H9 (cell line): Measurements from ENCODE around the gene MESD. TPM values are rescaled to one million over a fixed set of nuclear protein-coding genes. Genes with fewer than 3 reads are reported as not detected.

ENCODE experiments used
- DNase-seq: peaks from one replicate; pipeline ENCODE4 v3.0.0-alpha.2; 2017
- H2AFZ ChIP-seq: one replicate; pipeline ENCODE4 v1.6.1; 2013; ENCODE audit warnings: mild to moderate bottlenecking, low read length, control low read depth, moderate library complexity
- H2AK5ac ChIP-seq: 2 replicates; pipeline ENCODE4 v1.6.1; 2013; ENCODE audit warnings: low read length, control low read depth, mixed read lengths; ENCODE audit not compliant: insufficient read length
- H2BK120ac ChIP-seq: one replicate; pipeline ENCODE4 v1.6.1; 2013; ENCODE audit warnings: low read depth, mild to moderate bottlenecking, low read length, control low read depth, inconsistent platforms; ENCODE audit not compliant: poor library complexity, severe bottlenecking
- H2BK12ac ChIP-seq: 2 replicates; pipeline ENCODE4 v1.6.1; 2013; ENCODE audit warnings: low read length, control low read depth, mixed read lengths, low read depth; ENCODE audit not compliant: insufficient read length
- H2BK15ac ChIP-seq: 2 replicates; pipeline ENCODE4 v1.6.1; 2013; ENCODE audit warnings: low read depth, low read length, control low read depth
- H2BK20ac ChIP-seq: one replicate; pipeline ENCODE4 v1.6.1; 2013; ENCODE audit warnings: low read depth, mild to moderate bottlenecking, low read length, control low read depth, inconsistent platforms; ENCODE audit not compliant: poor library complexity, severe bottlenecking
- H2BK5ac ChIP-seq: 2 replicates; pipeline ENCODE4 v1.6.1; 2013; ENCODE audit warnings: low read length, control low read depth, mixed read lengths; ENCODE audit not compliant: insufficient read length
- H3K14ac ChIP-seq: 2 replicates; pipeline ENCODE4 v1.6.1; 2013; ENCODE audit warnings: low read length, control low read depth; ENCODE audit not compliant: insufficient read depth
- H3K18ac ChIP-seq: 2 replicates; pipeline ENCODE4 v1.6.1; 2013; ENCODE audit warnings: low read depth, mild to moderate bottlenecking, mixed read lengths, low read length, control low read depth; ENCODE audit not compliant: insufficient read length
- H3K23ac ChIP-seq: 2 replicates; pipeline ENCODE4 v1.6.1; 2013; ENCODE audit warnings: low read length, control low read depth, mixed read lengths, low read depth; ENCODE audit not compliant: insufficient read length
- H3K23me2 ChIP-seq: 2 replicates; pipeline ENCODE4 v1.6.1; 2013; ENCODE audit warnings: low read depth, mild to moderate bottlenecking, mixed read lengths, low read length, control low read depth; ENCODE audit not compliant: insufficient read length, poor library complexity, severe bottlenecking
- H3K27ac ChIP-seq: 2 replicates; pipeline ENCODE4 v1.5.1; 2013; ENCODE audit warnings: low read length, control low read depth, mixed read lengths, low read depth; ENCODE audit not compliant: insufficient read length
- H3K27me3 ChIP-seq: 2 replicates; pipeline ENCODE4 v1.6.1; 2013; ENCODE audit warnings: low read length, control low read depth, inconsistent platforms; ENCODE audit not compliant: insufficient read depth
- H3K4ac ChIP-seq: 2 replicates; pipeline ENCODE4 v1.6.1; 2013; ENCODE audit warnings: low read depth, mild to moderate bottlenecking, control low read depth, inconsistent platforms, low read length, moderate library complexity
- H3K4me1 ChIP-seq: 2 replicates; pipeline ENCODE4 v1.6.1; 2013; ENCODE audit warnings: low read length, control low read depth, inconsistent platforms; ENCODE audit not compliant: insufficient read depth
- H3K4me2 ChIP-seq: 2 replicates; pipeline ENCODE4 v1.6.1; 2013; ENCODE audit warnings: low read length, control low read depth, mixed read lengths; ENCODE audit not compliant: insufficient read length, insufficient read depth
- H3K56ac ChIP-seq: 2 replicates; pipeline ENCODE4 v1.6.1; 2013; ENCODE audit warnings: low read depth, mild to moderate bottlenecking, mixed read lengths, low read length, control low read depth; ENCODE audit not compliant: insufficient read length
- H3K79me1 ChIP-seq: 2 replicates; pipeline ENCODE4 v1.6.1; 2013; ENCODE audit warnings: low read depth, mild to moderate bottlenecking, moderate library complexity, low read length, control low read depth, inconsistent platforms; ENCODE audit not compliant: insufficient read depth, poor library complexity, severe bottlenecking
- H3K79me2 ChIP-seq: 2 replicates; pipeline ENCODE4 v1.6.1; 2013; ENCODE audit warnings: low read length, control low read depth, inconsistent platforms; ENCODE audit not compliant: insufficient read depth
- H3K9ac ChIP-seq: 2 replicates; pipeline ENCODE4 v1.6.1; 2013; ENCODE audit warnings: low read length, control low read depth, mixed read lengths; ENCODE audit not compliant: insufficient read length; ENCODE audit errors: extremely low read depth
- H3K9me3 ChIP-seq: one replicate; pipeline ENCODE4 v1.6.1; 2013; ENCODE audit warnings: low read depth, low read length, inconsistent platforms; ENCODE audit not compliant: control insufficient read depth
- H3T11ph ChIP-seq: one replicate; pipeline ENCODE4 v1.6.1; 2013; ENCODE audit warnings: mild to moderate bottlenecking, low read length, control low read depth, inconsistent platforms
- H4K20me1 ChIP-seq: one replicate; pipeline ENCODE4 v1.6.1; 2013; ENCODE audit not compliant: control insufficient read depth, insufficient read length, insufficient read depth
- H4K5ac ChIP-seq: 2 replicates; pipeline ENCODE4 v1.6.1; 2013; ENCODE audit warnings: low read depth, mild to moderate bottlenecking, mixed read lengths, low read length, control low read depth; ENCODE audit not compliant: insufficient read length
- H4K8ac ChIP-seq: replicated peaks from 2 replicates; pipeline ENCODE4 v1.6.1; 2013; ENCODE audit warnings: low read length, control low read depth, mixed read lengths, low read depth; ENCODE audit not compliant: insufficient read length
- H4K91ac ChIP-seq: 2 replicates; pipeline ENCODE4 v1.6.1; 2013; ENCODE audit warnings: low read depth, mild to moderate bottlenecking, moderate library complexity, mixed read lengths, low read length, control low read depth; ENCODE audit not compliant: insufficient read length
- H3K27ac Mint-ChIP-seq, 3 experiments: 2 replicates in 2 of 3; 3 replicates in 1 of 3; pipeline ENCODE4 v1.8.0; 2020 to 2021; ENCODE audit warnings: mixed read lengths in 3 of 3, mild to moderate bottlenecking in 1 of 3, moderate library complexity in 1 of 3
- H3K27me3 Mint-ChIP-seq: 2 replicates; pipeline ENCODE4 v1.8.0; 2021; ENCODE audit warnings: low read depth, mild to moderate bottlenecking, moderate library complexity, mixed read lengths
- H3K36me3 Mint-ChIP-seq, 3 experiments: 2 replicates in 2 of 3; 3 replicates in 1 of 3; pipeline ENCODE4 v1.8.0; 2020 to 2021; ENCODE audit warnings: low read depth in 3 of 3, mixed read lengths in 3 of 3; ENCODE audit not compliant: insufficient read depth in 1 of 3
- H3K4me1 Mint-ChIP-seq, 2 experiments: 2 replicates each; pipeline ENCODE4 v1.8.0; 2020; ENCODE audit warnings: mixed read lengths in 2 of 2
- H3K4me3 Mint-ChIP-seq, 2 experiments: 2 replicates in 1 of 2; 3 replicates in 1 of 2; pipeline ENCODE4 v1.8.0; 2020 to 2021; ENCODE audit warnings: mild to moderate bottlenecking in 2 of 2, mixed read lengths in 2 of 2, moderate library complexity in 1 of 2
- H3K9me3 Mint-ChIP-seq, 2 experiments: 2 replicates in 1 of 2; 3 replicates in 1 of 2; pipeline ENCODE4 v1.8.0; 2020; ENCODE audit warnings: mild to moderate bottlenecking in 2 of 2, mixed read lengths in 2 of 2, moderate library complexity in 1 of 2
- WGBS: extraction: QIAGEN DNeasy Blood & Tissue Kit; methylation state at CpG from one replicate; pipeline ENCODE4 v1.1.7; 2013; ENCODE audit warnings: missing lambda C conversion rate, low lambda C conversion rate, mixed read lengths; ENCODE audit not compliant: insufficient read length; ENCODE audit errors: extremely low coverage; 5-methylcytosine and 5-hydroxymethylcytosine counted together
- total RNA-seq: library from RNA; stranded (reverse); gene quantifications from 2 replicates; pipeline ENCODE4 v1.2.1, GENCODE V29; 2021
- TF ChIP-seq, protein P1 (sequence below): fragments of 200-600 bp; sonication (generic); conservative IDR thresholded peaks from 3 replicates; pipeline ENCODE4 v1.8.0; 2021; ENCODE audit warnings: antibody characterized with exemption, mild to moderate bottlenecking

The MESD gene
- total RNA-seq, 1 experiment from 2014 or later, result 29.1 TPM

DNA sequence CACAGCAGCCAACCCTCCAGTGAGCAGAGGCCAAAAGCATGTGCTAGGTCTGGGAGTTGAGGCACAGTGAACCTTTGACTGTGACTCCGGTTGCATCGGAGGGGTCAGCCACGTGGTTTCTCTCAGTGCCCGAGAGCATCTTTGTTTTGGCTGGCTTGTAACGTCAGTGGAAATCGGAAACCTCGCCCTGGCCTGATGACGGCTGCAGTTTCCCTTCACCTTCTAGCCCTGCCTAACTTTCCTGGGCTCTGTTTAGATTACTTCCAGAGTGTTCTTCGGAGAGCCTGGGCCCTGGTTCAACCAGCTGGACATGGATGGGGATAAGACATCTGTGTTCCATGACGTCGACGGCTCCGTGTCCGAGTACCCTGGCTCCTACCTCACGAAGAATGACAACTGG is 56.6 kb downstream of the MESD start:
- no peak overlapping the region for H2BK12ac ChIP-seq
- no peaks in the 10 kb centered on the region for H3K9me3 ChIP-seq
- H3K4me1 ChIP-seq, result no peaks in the 10 kb centered on the region; the same call in 1 of the 2 replicates
- no peak overlapping the region for H2BK20ac ChIP-seq
- H3K79me1 ChIP-seq, result no peaks in the 10 kb centered on the region
- H2AK5ac ChIP-seq, result no peak overlapping the region
- no peak overlapping the region for H3K9ac ChIP-seq
- no peak overlapping the region for H2BK5ac ChIP-seq
- no peaks in the 10 kb centered on the region for H3K27me3 ChIP-seq
- H3K27ac ChIP-seq, result no peak overlapping the region
- no peaks in the 10 kb centered on the region; a peak in 3 of 7 replicates for H3K36me3 Mint-ChIP-seq
- no peaks in the 10 kb centered on the region for H4K20me1 ChIP-seq
- H3K4ac ChIP-seq, result no peak overlapping the region
- H2AFZ ChIP-seq, result no peak overlapping the region
- no peak overlapping the region for H3K56ac ChIP-seq
- no peak overlapping the region for H4K91ac ChIP-seq
- no peaks in the 10 kb centered on the region for H3K79me2 ChIP-seq
- no peak overlapping the region for H3K4me2 ChIP-seq
- H3K4me3 Mint-ChIP-seq, result no peak overlapping the region
- DNase-seq, result no peak
- H3K23me2 ChIP-seq, result no peaks in the 10 kb centered on the region
- H3K27me3 Mint-ChIP-seq, result no peaks in the 10 kb centered on the region
- H3K14ac ChIP-seq, result no peak overlapping the region
- H2BK120ac ChIP-seq, result no peak overlapping the region
- TF ChIP-seq, protein P1, sequence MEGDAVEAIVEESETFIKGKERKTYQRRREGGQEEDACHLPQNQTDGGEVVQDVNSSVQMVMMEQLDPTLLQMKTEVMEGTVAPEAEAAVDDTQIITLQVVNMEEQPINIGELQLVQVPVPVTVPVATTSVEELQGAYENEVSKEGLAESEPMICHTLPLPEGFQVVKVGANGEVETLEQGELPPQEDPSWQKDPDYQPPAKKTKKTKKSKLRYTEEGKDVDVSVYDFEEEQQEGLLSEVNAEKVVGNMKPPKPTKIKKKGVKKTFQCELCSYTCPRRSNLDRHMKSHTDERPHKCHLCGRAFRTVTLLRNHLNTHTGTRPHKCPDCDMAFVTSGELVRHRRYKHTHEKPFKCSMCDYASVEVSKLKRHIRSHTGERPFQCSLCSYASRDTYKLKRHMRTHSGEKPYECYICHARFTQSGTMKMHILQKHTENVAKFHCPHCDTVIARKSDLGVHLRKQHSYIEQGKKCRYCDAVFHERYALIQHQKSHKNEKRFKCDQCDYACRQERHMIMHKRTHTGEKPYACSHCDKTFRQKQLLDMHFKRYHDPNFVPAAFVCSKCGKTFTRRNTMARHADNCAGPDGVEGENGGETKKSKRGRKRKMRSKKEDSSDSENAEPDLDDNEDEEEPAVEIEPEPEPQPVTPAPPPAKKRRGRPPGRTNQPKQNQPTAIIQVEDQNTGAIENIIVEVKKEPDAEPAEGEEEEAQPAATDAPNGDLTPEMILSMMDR, result no peak
- no peak overlapping the region for H2BK15ac ChIP-seq
- H3K27ac Mint-ChIP-seq, result no peak overlapping the region; a peak in 1 of 7 replicates
- no peak overlapping the region for H3K23ac ChIP-seq
- no peaks in the 10 kb centered on the region for H3K9me3 Mint-ChIP-seq
- H3K4me1 Mint-ChIP-seq, result peaks cover 6 to 7% of the 10 kb centered on the region in 2 experiments
- H3T11ph ChIP-seq, result no peak overlapping the region
- no CpG with 5 or more reads among the region's 15 CpGs for WGBS
- no peak overlapping the region for H4K5ac ChIP-seq
- H3K18ac ChIP-seq, result no peak overlapping the region
- H4K8ac ChIP-seq, result no peak overlapping the region
